ENCODE measurements around the gene SEMA3B.

Gene SEMA3B

GRCh38 chr3:50286322-50287227, 17.6 kb downstream of the SEMA3B start:
- H3K4me3 ChIP-seq (ENCODE audit: low read depth, low read length): no peak overlapping the region
- no peak for TF ChIP-seq CTCF (IDR thresholded peaks at IDR 0.05; ENCODE audit: borderline replicate concordance, insufficient read depth, low read depth, low read length)

- no peak overlapping the region for H3K4me3 ChIP-seq (ENCODE audit: low read depth, low read length)
- no peak for TF ChIP-seq CTCF (IDR thresholded peaks at IDR 0.05; ENCODE audit: borderline replicate concordance, insufficient read depth, low read depth, low read length)
These were observed 18.3 kb downstream of the SEMA3B start for GRCh38 chr3:50287262-50287661.

- no peak overlapping the region for H3K4me3 ChIP-seq (ENCODE audit: low read depth, low read length)
- no peak for TF ChIP-seq CTCF (IDR thresholded peaks at IDR 0.05; ENCODE audit: borderline replicate concordance, insufficient read depth, low read depth, low read length)
These were observed 19.6 kb downstream of the SEMA3B start for GRCh38 chr3:50288387-50289007.

- no peak for TF ChIP-seq CTCF (IDR thresholded peaks at IDR 0.05; ENCODE audit: borderline replicate concordance, insufficient read depth, low read depth, low read length)
- no peak overlapping the region for H3K4me3 ChIP-seq (ENCODE audit: low read depth, low read length)
These were observed 20.2 kb downstream of the SEMA3B start for GRCh38 chr3:50289130-50289529.

GRCh38 chr3:50290161-50290641, 21.3 kb downstream of the SEMA3B start:
- H3K4me3 ChIP-seq (ENCODE audit: low read depth, low read length): no peak overlapping the region
- no peak for TF ChIP-seq CTCF (IDR thresholded peaks at IDR 0.05; ENCODE audit: borderline replicate concordance, insufficient read depth, low read depth, low read length)

- no peak for TF ChIP-seq CTCF (IDR thresholded peaks at IDR 0.05; ENCODE audit: borderline replicate concordance, insufficient read depth, low read depth, low read length)
- H3K4me3 ChIP-seq (ENCODE audit: low read depth, low read length): peak within 1 kb of the TSS; percentile 98
These were observed 23.5 kb downstream of the SEMA3B start, which contains the start of gene IFRD2 for GRCh38 chr3:50292159-50293078. TSS of gene IFRD2 (minus strand) at chr3:50292429. CDS start at chr3:50292274, 155 bp downstream.

Measured in GM12875 (cell line).